HG02610 (cell line): Measurements from ENCODE around the gene OR1D2.
"Not testable (repeated sequence)": the region's sequence is repeated elsewhere in the genome, so short reads cannot be mapped to it uniquely, and the experiment has no call there.

Experiments used
- ATAC-seq: cut with Tn5 transposase; IDR thresholded peaks from one replicate; pipeline ENCODE4 v1.9.1; 2021; ENCODE audit warnings: mild to moderate bottlenecking, moderate library complexity; ENCODE audit not compliant: unreplicated experiment

Gene OR1D2

GRCh38 chr17:3104322-3104721 is at the start of gene OR1D2:
TSS of gene OR1D2 (minus strand) at chr17:3104422. CDS start at chr17:3092996, 11,426 bp downstream.
- no peak for ATAC-seq

DNA sequence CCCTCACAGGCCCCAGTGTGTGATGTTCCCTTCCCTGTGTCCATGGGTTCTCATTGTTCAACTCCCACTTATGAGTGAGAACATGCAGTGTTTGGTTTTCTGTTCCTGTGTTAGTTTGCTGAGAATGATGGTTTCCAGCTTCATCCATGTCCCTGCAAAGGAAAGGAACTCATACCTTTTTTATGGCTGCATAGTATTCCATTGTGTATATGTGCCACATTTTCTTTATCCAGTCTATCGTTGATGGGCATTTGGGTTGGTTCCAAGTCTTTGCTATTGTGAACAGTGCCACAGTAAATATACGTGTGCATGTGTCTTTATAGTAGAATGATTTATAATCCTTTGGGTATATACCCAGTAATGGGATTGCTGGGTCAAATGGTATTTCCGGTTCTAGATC is 33.3 kb upstream of the OR1D2 start:
- not testable (repeated sequence) for ATAC-seq

- ATAC-seq, result no peak
Observed at GRCh38 chr17:3127451-3127850, 23.2 kb upstream of the OR1D2 start, which contains the start of gene OR1G1. TSS of gene OR1G1 (minus strand) at chr17:3127551. CDS start at chr17:3127551, 0 bp downstream.

DNA sequence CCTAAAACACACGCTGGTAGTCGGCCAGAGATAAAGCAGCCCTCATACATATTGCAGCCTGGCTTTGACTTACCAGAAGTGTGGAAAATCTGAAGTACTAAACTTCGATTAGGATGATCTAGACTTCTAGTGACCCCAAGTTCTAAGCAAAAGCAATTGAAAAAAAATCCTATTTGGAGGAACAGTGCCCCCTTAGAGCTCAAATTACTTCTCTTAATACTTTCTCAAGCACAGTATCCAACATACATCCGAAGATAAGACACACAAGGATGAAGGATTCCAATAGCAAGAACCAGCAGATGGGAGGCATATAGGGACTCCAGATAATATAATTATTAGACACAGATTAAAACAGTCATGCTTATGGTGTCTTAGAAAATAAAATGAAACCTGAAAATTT is 30.4 kb downstream of the OR1D2 start:
- not testable (repeated sequence) for ATAC-seq

- ATAC-seq, result not testable (repeated sequence)
Observed at GRCh38 chr17:3065192-3065591, 39.0 kb downstream of the OR1D2 start.

DNA sequence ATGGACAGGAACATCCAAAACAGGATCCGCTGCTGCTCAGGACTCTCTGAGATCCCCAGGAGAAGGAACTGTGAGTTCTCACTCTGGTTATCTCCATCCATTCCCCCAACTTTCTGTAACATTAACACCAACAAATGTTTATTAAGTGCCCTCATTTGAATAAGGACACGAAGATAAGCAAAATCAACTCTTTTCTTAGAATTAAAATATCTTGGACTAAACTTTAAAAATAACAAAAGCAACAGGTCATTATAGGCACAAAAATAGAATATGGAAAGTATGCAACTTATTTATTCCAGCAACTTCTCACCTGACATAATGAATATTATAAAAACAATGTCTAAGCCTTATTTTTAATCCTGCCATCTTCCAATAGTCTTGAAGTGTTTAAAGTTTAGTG is 40.7 kb downstream of the OR1D2 start, which contains the start of gene OR1D5:
Gene OR1D5, minus strand, starts transcription at position 101 of the 400 bp plus-strand sequence. Its CDS starts 0 bp downstream, at position 101.
- ATAC-seq, result not testable (repeated sequence)

GRCh38 chr17:3062824-3063377 is 41.3 kb downstream of the OR1D2 start:
- ATAC-seq, result not testable (repeated sequence)

DNA sequence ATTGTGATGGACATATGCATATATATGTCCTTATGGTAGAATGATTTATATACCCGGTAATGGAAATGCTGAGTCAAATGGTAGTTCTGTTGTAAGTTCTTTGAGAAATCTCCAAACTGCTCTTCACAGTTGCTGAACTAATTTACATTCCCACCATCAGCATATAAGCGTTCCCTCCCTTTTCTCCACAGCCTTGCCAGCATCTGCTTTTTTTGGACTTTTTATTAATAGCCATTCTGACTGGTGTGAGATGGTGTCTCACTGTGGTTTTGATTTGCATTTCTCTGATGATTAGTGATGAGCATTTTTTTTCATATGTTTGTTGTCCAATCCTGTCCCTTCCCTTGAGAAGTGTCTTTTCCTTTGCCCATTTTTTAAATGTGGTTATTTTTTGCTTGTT is 49.4 kb downstream of the OR1D2 start:
- ATAC-seq, result not testable (repeated sequence)

DNA sequence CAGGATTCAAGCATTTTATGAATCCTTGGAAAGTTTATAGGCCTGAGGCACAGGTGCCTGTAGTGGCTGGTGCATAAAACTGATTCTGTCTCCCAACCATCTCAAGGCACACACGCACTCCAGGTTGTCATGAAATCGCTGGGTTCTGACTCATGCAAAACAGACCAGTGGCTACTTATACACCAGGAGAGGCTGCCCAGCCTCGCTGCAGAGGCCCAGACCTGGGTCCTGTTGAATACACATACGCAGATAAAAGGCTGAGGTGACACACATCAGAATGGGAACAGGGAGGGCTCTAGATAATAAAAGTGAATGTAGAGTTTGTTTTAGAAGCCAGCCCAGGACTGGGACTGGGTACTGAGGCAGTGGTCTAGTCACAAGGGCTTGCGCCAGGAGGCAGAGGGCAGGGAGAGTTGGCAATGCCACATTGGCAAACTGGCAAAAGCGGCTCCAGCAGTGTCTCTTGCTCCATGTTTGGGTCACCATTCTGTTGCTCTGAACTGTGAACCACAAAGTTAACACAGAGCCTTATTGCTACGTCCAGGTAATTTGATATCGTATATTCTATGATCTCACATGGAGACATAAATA is 54.4 kb downstream of the OR1D2 start:
- ATAC-seq, result no peak

GRCh38 chr17:3048727-3049471 is 55.3 kb downstream of the OR1D2 start:
- ATAC-seq, result peak; percentile 96

DNA sequence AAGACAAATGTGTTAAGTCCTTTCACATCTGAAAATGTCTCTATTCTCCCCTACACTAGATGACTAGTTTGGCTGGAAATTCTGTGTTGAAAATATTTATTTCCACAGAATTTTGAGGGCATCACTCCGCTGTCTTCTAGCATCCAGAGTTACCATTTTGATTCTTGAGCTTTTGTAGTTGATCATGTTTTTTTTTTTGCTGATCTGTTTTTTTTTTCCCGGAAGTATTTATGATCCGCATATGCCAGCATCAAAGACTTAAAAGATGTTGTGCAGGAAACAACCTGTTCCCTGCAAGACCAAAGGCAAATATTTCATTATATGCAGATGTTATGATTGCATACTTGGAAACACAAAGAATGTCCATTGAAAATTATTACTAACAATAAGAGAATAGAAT is 57.5 kb downstream of the OR1D2 start:
- ATAC-seq, result no peak

DNA sequence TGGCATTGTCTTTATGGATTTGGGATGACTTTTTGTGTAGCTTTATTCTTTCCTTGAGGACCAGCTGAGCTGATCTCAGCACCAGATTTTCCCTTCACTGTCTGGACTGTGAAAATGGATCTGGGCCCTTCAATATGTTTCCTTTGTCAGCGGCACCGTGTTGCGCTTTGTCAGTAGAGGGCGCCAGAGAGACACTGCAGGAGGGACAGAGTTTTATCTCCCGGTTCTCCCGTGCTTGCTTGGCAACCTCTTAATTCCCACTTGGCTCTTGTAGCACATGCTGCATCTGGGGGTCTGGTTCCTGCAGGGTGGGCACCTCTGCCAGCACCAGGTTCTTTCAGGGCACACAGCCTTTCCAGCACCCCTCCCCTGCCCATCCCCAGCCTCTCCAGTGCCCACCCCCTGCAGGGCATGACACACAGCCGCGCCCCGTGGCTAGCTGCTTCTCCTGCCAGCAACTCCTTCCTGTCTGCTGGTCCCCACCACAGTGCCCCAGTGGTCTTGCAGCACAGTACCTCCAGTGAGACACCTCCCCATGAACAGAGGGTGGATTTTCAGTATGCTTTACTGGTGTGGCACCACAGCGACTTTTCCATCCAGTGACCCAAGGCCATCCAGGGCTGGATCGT is 60.4 kb downstream of the OR1D2 start:
- no peak for ATAC-seq

GRCh38 chr17:3040882-3041281 is 63.3 kb downstream of the OR1D2 start:
- no peak for ATAC-seq

DNA sequence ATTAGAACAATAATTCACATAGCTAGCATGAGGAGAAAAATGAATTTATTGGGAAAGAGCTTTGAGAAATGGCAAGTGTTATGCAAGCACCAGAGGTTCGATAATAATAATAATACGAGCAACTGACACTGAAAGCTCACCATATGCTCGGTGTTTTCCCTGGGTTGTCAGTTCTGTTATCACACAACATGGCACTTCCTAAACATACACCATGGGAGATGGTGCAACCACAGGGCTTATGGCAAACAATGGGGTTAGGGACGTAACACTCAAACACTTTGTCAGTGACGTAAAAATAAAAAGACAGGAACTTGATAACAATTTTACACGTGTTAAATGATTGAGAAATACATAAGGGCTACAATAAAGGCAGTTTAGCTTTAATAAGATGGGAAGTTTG is 64.5 kb downstream of the OR1D2 start:
- ATAC-seq, result no peak

GRCh38 chr17:3038941-3039340 is 65.3 kb downstream of the OR1D2 start:
- ATAC-seq, result no peak
